ENCODE data around the gene PCGF3.

PCGF3 gene

GRCh38 chr4:781493-782216 lies 76.0 kb downstream of the PCGF3 start (continued):
- no peak for TF ChIP-seq GLI4 (tag by site-specific recombination; IDR thresholded peaks at IDR 0.05)
- no peak for TF ChIP-seq ZNF302 (tag by site-specific recombination; IDR thresholded peaks at IDR 0.05; ENCODE audit: low read depth)
- no peak for TF ChIP-seq ZNF140 (tag by site-specific recombination; IDR thresholded peaks at IDR 0.05)
- TF ChIP-seq SALL2 (tag by site-specific recombination; IDR thresholded peaks at IDR 0.05; ENCODE audit: borderline replicate concordance), result no peak
- TF ChIP-seq ZNF521 (tag by site-specific recombination; IDR thresholded peaks at IDR 0.05), result no peak
- no peak for TF ChIP-seq ZNF837 (tag by site-specific recombination; IDR thresholded peaks at IDR 0.05)
- TF ChIP-seq GFI1B (tag by site-specific recombination; IDR thresholded peaks at IDR 0.05), result no peak
- TF ChIP-seq PRDM2 (tag by site-specific recombination; IDR thresholded peaks at IDR 0.05; ENCODE audit: borderline replicate concordance), result no peak
- no peak for TF ChIP-seq ZNF248 (tag by site-specific recombination; IDR thresholded peaks at IDR 0.05)
- TF ChIP-seq, protein P1, sequence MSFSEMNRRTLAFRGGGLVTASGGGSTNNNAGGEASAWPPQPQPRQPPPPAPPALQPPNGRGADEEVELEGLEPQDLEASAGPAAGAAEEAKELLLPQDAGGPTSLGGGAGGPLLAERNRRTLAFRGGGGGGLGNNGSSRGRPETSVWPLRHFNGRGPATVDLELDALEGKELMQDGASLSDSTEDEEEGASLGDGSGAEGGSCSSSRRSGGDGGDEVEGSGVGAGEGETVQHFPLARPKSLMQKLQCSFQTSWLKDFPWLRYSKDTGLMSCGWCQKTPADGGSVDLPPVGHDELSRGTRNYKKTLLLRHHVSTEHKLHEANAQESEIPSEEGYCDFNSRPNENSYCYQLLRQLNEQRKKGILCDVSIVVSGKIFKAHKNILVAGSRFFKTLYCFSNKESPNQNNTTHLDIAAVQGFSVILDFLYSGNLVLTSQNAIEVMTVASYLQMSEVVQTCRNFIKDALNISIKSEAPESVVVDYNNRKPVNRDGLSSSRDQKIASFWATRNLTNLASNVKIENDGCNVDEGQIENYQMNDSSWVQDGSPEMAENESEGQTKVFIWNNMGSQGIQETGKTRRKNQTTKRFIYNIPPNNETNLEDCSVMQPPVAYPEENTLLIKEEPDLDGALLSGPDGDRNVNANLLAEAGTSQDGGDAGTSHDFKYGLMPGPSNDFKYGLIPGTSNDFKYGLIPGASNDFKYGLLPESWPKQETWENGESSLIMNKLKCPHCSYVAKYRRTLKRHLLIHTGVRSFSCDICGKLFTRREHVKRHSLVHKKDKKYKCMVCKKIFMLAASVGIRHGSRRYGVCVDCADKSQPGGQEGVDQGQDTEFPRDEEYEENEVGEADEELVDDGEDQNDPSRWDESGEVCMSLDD (tag by site-specific recombination; IDR thresholded peaks at IDR 0.05), result no peak; the same call in 1 of the 2 replicates
- TF ChIP-seq KLF7 (tag by site-specific recombination; IDR thresholded peaks at IDR 0.05; ENCODE audit: borderline replicate concordance), result no peak; the same call in 1 of the 2 replicates
- TF ChIP-seq, protein P2, sequence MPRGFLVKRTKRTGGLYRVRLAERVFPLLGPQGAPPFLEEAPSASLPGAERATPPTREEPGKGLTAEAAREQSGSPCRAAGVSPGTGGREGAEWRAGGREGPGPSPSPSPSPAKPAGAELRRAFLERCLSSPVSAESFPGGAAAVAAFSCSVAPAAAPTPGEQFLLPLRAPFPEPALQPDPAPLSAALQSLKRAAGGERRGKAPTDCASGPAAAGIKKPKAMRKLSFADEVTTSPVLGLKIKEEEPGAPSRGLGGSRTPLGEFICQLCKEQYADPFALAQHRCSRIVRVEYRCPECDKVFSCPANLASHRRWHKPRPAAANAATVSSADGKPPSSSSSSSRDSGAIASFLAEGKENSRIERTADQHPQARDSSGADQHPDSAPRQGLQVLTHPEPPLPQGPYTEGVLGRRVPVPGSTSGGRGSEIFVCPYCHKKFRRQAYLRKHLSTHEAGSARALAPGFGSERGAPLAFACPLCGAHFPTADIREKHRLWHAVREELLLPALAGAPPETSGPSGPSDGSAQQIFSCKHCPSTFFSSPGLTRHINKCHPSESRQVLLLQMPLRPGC (tag by site-specific recombination; IDR thresholded peaks at IDR 0.05), result no peak
- TF ChIP-seq ZNF404 (tag by site-specific recombination; IDR thresholded peaks at IDR 0.05), result no peak
- peak; percentile 26; the same call in 1 of the 2 replicates for TF ChIP-seq ZIC2 (tag by site-specific recombination; IDR thresholded peaks at IDR 0.05)
- peak; percentile 86 for TF ChIP-seq GLIS1 (tag by site-specific recombination; IDR thresholded peaks at IDR 0.05)
- TF ChIP-seq ZNF354C (tag by site-specific recombination; IDR thresholded peaks at IDR 0.05; ENCODE audit: borderline replicate concordance, low read depth), result no peak
- TF ChIP-seq, protein P3, sequence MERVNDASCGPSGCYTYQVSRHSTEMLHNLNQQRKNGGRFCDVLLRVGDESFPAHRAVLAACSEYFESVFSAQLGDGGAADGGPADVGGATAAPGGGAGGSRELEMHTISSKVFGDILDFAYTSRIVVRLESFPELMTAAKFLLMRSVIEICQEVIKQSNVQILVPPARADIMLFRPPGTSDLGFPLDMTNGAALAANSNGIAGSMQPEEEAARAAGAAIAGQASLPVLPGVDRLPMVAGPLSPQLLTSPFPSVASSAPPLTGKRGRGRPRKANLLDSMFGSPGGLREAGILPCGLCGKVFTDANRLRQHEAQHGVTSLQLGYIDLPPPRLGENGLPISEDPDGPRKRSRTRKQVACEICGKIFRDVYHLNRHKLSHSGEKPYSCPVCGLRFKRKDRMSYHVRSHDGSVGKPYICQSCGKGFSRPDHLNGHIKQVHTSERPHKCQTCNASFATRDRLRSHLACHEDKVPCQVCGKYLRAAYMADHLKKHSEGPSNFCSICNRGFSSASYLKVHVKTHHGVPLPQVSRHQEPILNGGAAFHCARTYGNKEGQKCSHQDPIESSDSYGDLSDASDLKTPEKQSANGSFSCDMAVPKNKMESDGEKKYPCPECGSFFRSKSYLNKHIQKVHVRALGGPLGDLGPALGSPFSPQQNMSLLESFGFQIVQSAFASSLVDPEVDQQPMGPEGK (tag by site-specific recombination; IDR thresholded peaks at IDR 0.05), result peak; percentile 94
- 0 out of 2 replicates have a peak, but pooled peaks have one; percentile 43 for TF ChIP-seq ZSCAN30 (tag by site-specific recombination; IDR thresholded peaks at IDR 0.05)
- TF ChIP-seq ZFHX2 (tag by site-specific recombination; conservative IDR thresholded peaks at IDR 0.05), result no peak
- no peak for TF ChIP-seq ZFP37 (tag by site-specific recombination; IDR thresholded peaks at IDR 0.05)
- TF ChIP-seq ZNF791 (tag by site-specific recombination; IDR thresholded peaks at IDR 0.05), result no peak
- TF ChIP-seq ZNF433 (tag by site-specific recombination; IDR thresholded peaks at IDR 0.05; ENCODE audit: low read depth), result no peak
- no peak for TF ChIP-seq ZNF423 (tag by site-specific recombination; IDR thresholded peaks at IDR 0.05)
- TF ChIP-seq SCRT1 (tag by site-specific recombination; IDR thresholded peaks at IDR 0.05; ENCODE audit: borderline replicate concordance), result no peak
- 0 out of 2 replicates have a peak, but pooled peaks have one; percentile 12 for TF ChIP-seq ZNF76 (tag by site-specific recombination; IDR thresholded peaks at IDR 0.05; ENCODE audit: borderline replicate concordance, low read depth)
- no peak for TF ChIP-seq MYNN (tag by site-specific recombination; IDR thresholded peaks at IDR 0.05; ENCODE audit: borderline replicate concordance)
- no peak for TF ChIP-seq ZNF114 (tag by site-specific recombination; IDR thresholded peaks at IDR 0.05)
- TF ChIP-seq ZNF776 (tag by site-specific recombination; IDR thresholded peaks at IDR 0.05; ENCODE audit: borderline replicate concordance), result no peak
